ENCODE results near the gene FAM13A. TPM values are rescaled to one million over a fixed set of nuclear protein-coding genes. Genes with fewer than 3 reads are reported as not detected.

Gene FAM13A
- total and polyA plus RNA-seq, 4 donors, result 31.0 to 41.4 (median 35.8) TPM

DNA sequence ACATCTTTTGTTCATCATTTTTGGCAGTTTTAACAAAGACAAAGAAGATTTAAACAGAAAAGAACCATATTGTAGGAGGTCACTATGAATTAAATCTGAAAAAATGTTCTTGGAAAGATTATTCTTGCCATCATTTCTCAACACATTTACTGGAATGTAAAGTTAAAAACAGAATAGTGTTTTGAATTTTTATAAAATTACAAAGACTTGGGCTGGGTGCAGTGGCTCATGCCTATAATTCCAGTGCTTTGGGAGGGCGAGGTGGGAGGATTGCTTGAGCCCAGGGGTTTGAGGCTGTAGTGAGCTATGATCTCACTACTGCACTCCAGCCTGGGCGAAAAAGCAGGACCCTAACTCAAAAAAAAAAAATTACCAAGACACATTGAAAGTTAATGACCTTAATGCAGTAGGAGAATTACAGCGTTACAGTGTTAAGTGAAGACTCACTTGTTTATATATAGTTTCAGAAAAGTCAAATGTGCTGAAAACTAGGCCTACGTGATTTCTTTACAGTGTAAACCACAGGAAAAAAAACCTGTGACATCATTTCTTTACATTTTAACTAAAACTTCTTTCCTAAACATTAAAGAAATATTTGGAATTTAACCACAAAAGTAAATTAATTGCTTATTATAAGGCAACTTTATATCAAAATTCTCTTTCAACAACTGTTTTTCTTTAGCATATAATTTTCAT, 7.9 kb downstream of the FAM13A start:
- no peak for DNase-seq (ENCODE audit: low read depth in 4 of 6, low spot score in 6 of 6)
- H3K4me1 ChIP-seq (ENCODE audit: control insufficient read depth, insufficient read depth, low read length), result no peaks in the 10 kb centered on the region
- H3K9me3 ChIP-seq (ENCODE audit: control insufficient read depth, insufficient read depth, low read length), result no peaks in the 10 kb centered on the region
- H3K27me3 ChIP-seq (ENCODE audit: control insufficient read depth, insufficient read depth, low read length), result no peaks in the 10 kb centered on the region
- no peaks in the 10 kb centered on the region for H3K36me3 ChIP-seq (ENCODE audit: control insufficient read depth, insufficient read depth, low read length)
- WGBS (ENCODE audit: insufficient coverage), result no CpG with 5 or more reads among the region's 4 CpGs
- no peak overlapping the region for H3K27ac ChIP-seq (ENCODE audit: low read depth, low read length)
- no peak overlapping the region for H3K4me3 ChIP-seq (ENCODE audit: low read depth, low read length)

DNA sequence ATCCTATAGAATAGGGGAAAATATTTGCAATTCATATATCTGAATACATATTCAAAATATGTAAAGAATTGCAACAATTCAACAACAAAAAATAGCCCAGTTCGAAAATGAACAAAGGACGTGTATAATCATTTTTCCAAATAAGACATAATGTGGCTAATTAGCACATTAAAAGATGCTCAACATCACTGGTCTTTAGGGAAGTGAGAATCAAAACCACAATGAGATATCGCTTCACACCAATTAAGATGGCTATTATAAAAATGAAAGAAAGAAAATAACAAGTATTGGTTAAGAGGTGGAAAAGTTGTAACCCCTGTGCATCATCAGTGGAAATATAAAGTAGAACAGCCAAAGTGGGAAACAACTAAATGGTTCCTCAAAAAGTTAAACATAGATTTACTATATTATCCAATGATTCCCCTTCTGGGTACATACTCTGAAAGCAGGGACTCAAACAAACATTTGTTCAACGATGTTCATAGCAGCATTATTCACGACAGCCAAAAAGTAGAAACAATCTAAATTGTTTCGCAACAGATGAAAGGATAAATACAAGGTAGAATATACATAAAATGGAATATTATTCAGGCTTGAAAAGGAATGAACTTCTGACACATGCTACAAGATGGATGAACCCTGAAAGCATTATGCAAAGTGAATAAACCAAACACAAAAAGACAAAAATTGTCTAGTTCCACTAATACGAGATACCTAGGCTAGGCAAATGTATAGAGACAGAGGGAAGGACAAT, 12.7 kb downstream of the FAM13A start:
- 100% methylated on average over 1 of the region's 7 CpGs for WGBS (ENCODE audit: insufficient coverage)

DNA sequence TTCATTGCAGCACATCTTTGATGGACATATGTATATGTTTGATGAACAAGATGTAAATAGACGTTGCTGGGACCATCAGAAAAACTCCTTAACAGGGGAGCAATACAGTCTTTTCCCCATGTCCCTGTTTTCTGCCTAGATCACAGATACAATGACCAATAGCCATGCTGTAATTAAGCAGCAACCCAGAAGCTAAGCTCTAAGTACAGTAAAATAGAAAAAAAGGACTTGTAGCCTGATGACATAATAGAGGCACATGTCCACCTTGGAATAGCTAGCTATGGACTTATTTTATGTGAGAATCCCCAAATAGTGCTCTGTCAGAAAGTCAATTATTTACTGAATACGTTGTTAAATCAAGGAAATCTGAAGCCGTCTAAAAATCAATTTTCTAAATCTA, 14.9 kb downstream of the FAM13A start:
- no peaks in the 10 kb centered on the region for H3K36me3 ChIP-seq (ENCODE audit: control insufficient read depth, insufficient read depth, low read length)
- no peaks in the 10 kb centered on the region for H3K27me3 ChIP-seq (ENCODE audit: control insufficient read depth, insufficient read depth, low read length)
- no CpG with 5 or more reads among the region's 3 CpGs for WGBS (ENCODE audit: insufficient coverage)
- no peaks in the 10 kb centered on the region for H3K9me3 ChIP-seq (ENCODE audit: control insufficient read depth, insufficient read depth, low read length)
- no peak for DNase-seq (ENCODE audit: low read depth in 4 of 6, low spot score in 6 of 6)
- H3K4me1 ChIP-seq (ENCODE audit: control insufficient read depth, insufficient read depth, low read length), result no peaks in the 10 kb centered on the region
- H3K27ac ChIP-seq (ENCODE audit: low read depth, low read length), result no peak overlapping the region
- H3K4me3 ChIP-seq (ENCODE audit: low read depth, low read length), result no peak overlapping the region

More for the DNA sequence above, 12.7 kb downstream of the FAM13A start:
- Histone ChIP-seq H3K4me1 (ENCODE audit: control insufficient read depth, insufficient read depth, low read length) (no peaks in the 10 kb centered on the region), H3K4me3 (ENCODE audit: low read depth, low read length) (no peak overlapping the region), H3K27ac (ENCODE audit: low read depth, low read length) (no peak overlapping the region), H3K9me3 (ENCODE audit: control insufficient read depth, insufficient read depth, low read length) (no peaks in the 10 kb centered on the region), H3K27me3 (ENCODE audit: control insufficient read depth, insufficient read depth, low read length) (no peaks in the 10 kb centered on the region), H3K36me3 (ENCODE audit: control insufficient read depth, insufficient read depth, low read length) (no peaks in the 10 kb centered on the region)
- DNase-seq (ENCODE audit: low read depth in 4 of 6, low spot score in 6 of 6), result no peak

DNA sequence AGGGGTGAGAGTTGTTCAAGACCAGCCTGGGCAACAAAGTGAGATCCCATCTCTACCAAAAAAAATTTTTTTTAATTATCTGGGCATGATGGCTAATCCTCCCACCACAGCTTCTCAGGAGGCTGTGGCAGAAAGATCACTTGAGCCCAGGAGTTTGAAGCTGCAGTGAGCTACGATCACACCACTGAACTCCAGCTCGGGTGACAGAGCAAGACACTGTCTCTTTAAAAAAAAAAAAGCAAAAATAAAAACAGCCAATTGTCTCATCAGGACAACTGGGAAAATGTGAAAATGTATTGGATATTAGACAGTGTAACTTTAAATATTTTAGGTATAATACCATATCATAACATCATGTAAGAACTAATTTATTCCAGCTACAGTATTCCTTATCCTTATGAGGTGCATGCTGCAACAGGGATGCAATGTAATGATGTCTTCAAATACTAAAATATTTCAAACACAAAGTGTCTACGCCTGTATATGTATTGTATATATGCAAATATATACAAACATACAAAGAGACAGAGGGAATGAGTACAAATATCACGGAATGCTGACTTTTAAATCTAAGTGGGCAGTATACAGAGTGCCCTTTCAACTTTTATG, 17.2 kb downstream of the FAM13A start:
- no peaks in the 10 kb centered on the region for H3K36me3 ChIP-seq (ENCODE audit: control insufficient read depth, insufficient read depth, low read length)
- H3K27me3 ChIP-seq (ENCODE audit: control insufficient read depth, insufficient read depth, low read length), result no peaks in the 10 kb centered on the region
- no peak overlapping the region for H3K4me3 ChIP-seq (ENCODE audit: low read depth, low read length)
- H3K4me1 ChIP-seq (ENCODE audit: control insufficient read depth, insufficient read depth, low read length), result no peaks in the 10 kb centered on the region
- H3K27ac ChIP-seq (ENCODE audit: low read depth, low read length), result no peak overlapping the region
- WGBS (ENCODE audit: insufficient coverage), result no CpG with 5 or more reads among the region's 4 CpGs
- DNase-seq (ENCODE audit: low read depth in 4 of 6, low spot score in 6 of 6), result no peak
- peaks cover 9% of the 10 kb centered on the region for H3K9me3 ChIP-seq (ENCODE audit: control insufficient read depth, insufficient read depth, low read length)

DNA sequence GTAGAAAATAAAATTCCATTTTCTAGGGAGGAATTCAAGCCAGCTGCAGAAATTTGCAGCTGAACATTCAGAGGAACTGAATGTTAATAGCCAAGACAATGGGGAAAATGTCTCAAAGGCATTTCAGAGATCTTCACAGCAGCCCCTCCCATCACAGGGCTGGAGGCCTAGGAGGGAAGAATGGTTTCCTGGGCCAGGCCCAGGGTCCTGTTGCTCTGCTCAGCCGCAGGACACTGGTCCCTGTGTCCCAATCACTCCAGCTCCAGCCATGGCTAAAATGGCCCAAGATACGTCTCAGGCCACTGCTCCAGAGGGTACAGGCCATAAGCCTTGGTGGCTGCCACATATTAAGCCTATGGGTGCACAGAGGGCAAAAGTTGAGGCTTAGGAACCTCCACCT, 20.4 kb downstream of the FAM13A start:
- Histone ChIP-seq H3K4me1 (ENCODE audit: control insufficient read depth, insufficient read depth, low read length) (no peaks in the 10 kb centered on the region), H3K36me3 (ENCODE audit: control insufficient read depth, insufficient read depth, low read length) (no peaks in the 10 kb centered on the region), H3K27ac (ENCODE audit: low read depth, low read length) (no peak overlapping the region), H3K27me3 (ENCODE audit: control insufficient read depth, insufficient read depth, low read length) (no peaks in the 10 kb centered on the region), H3K4me3 (ENCODE audit: low read depth, low read length) (no peak overlapping the region), H3K9me3 (ENCODE audit: control insufficient read depth, insufficient read depth, low read length) (peaks cover 9% of the 10 kb centered on the region)
- 100% methylated on average over 2 of the region's 2 CpGs for WGBS (ENCODE audit: insufficient coverage)
- no peak for DNase-seq (ENCODE audit: low read depth in 4 of 6, low spot score in 6 of 6)

DNA sequence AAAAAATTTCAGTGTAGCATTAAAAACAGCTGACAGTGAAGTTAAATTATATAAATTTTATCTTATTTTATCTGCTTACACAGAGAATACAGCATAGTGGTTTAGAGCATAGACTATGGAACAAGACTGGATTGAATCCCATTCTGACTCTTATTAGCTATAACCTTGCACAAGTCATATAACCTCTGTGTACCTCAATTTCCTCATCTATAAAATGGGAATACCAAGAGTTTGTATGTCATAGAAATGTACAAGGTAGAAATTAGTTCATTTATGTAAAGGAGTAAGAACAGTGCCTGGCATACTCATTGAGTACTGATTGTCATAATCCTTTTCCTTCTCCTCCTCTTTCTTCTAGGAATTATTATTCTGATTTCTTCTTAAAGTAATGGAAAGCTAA, 25.7 kb downstream of the FAM13A start:
- DNase-seq (ENCODE audit: low read depth in 4 of 6, low spot score in 6 of 6), result no peak
- Histone ChIP-seq H3K9me3 (ENCODE audit: control insufficient read depth, insufficient read depth, low read length) (peaks cover 5% of the 10 kb centered on the region), H3K27me3 (ENCODE audit: control insufficient read depth, insufficient read depth, low read length) (no peaks in the 10 kb centered on the region), H3K4me3 (ENCODE audit: low read depth, low read length) (no peak overlapping the region), H3K4me1 (ENCODE audit: control insufficient read depth, insufficient read depth, low read length) (no peaks in the 10 kb centered on the region), H3K27ac (ENCODE audit: low read depth, low read length) (no peak overlapping the region), H3K36me3 (ENCODE audit: control insufficient read depth, insufficient read depth, low read length) (no peaks in the 10 kb centered on the region)

DNA sequence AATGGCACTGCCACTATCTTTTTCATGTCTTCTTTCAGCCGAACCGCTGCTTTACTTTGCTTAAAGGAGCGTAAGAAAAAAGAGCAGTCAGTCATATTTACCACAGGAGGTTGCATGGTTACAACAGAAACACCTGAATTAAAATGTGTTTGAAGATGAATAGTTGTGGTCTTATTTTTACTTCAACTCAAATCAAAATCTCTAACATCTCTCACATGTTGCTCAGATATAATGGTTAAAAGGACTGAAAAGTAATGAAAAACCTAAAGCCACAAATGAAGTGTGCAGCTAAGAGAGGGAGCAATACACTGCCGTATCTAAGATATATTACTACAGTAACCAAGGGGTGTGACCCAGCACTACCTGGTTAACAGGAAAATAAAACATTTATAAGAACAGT, 27.4 kb downstream of the FAM13A start:
- DNase-seq (ENCODE audit: low read depth in 4 of 6, low spot score in 6 of 6), result peak in 1 of 6 donors; percentile 19
- no peaks in the 10 kb centered on the region for H3K9me3 ChIP-seq (ENCODE audit: control insufficient read depth, insufficient read depth, low read length)
- H3K36me3 ChIP-seq (ENCODE audit: control insufficient read depth, insufficient read depth, low read length), result no peaks in the 10 kb centered on the region
- no peaks in the 10 kb centered on the region for H3K4me1 ChIP-seq (ENCODE audit: control insufficient read depth, insufficient read depth, low read length)
- H3K27me3 ChIP-seq (ENCODE audit: control insufficient read depth, insufficient read depth, low read length), result no peaks in the 10 kb centered on the region
- no peak overlapping the region for H3K27ac ChIP-seq (ENCODE audit: low read depth, low read length)
- H3K4me3 ChIP-seq (ENCODE audit: low read depth, low read length), result no peak overlapping the region
- no CpG with 5 or more reads among the region's 4 CpGs for WGBS (ENCODE audit: insufficient coverage)

DNA sequence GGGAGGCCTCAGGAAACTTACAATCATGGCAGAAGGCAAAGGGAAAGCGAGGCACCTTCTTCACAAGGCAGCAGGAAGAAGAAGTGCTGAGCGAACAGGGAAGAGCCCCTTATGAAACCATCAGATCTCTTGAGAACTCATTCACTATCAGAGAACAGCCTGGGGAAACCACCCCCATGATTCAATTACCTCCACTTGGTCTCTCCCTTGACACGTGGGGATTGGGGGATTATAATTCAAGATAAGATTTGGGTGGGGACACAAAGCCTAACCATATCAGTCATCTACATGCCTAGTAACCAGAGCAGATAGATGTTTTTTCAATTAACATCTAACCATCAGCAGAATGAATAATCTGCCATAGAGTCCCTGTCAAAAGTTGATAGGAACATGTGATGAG, 30.4 kb downstream of the FAM13A start:
- Histone ChIP-seq H3K4me3 (ENCODE audit: low read depth, low read length) (no peak overlapping the region), H3K27ac (ENCODE audit: low read depth, low read length) (no peak overlapping the region), H3K9me3 (ENCODE audit: control insufficient read depth, insufficient read depth, low read length) (no peaks in the 10 kb centered on the region), H3K27me3 (ENCODE audit: control insufficient read depth, insufficient read depth, low read length) (no peaks in the 10 kb centered on the region), H3K4me1 (ENCODE audit: control insufficient read depth, insufficient read depth, low read length) (no peaks in the 10 kb centered on the region), H3K36me3 (ENCODE audit: control insufficient read depth, insufficient read depth, low read length) (no peaks in the 10 kb centered on the region)
- 100% methylated on average over 1 of the region's 3 CpGs for WGBS (ENCODE audit: insufficient coverage)
- no peak for DNase-seq (ENCODE audit: low read depth in 4 of 6, low spot score in 6 of 6)

DNA sequence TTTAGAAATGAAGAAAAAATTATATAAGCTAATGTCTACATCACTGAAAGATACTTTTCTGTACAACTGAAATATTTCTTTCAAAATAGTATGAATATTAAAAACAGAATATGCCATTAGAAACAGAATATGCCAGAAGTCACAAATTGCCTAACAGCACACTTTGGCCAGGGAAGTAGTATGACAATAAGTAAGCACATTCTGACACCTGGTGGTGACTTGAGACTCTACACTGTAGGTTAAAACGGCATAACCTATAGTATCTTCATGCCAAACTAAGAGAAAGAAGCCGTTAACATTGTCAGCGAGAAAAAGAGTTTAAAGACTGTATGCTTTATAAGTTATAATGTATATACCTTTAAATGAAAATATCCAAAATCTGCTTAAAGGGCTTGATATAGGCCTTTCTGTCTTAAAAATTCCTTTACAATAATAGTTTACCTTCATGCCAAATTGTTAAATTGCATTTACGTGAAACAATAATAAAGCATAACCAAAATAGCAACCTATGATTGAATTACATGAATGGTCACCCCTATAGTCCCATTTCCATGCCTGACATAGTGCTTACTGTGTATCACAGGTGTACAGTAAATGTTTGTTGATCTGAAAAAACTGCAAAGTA, 32.8 kb downstream of the FAM13A start:
- Histone ChIP-seq H3K36me3 (ENCODE audit: control insufficient read depth, insufficient read depth, low read length) (no peaks in the 10 kb centered on the region), H3K4me3 (ENCODE audit: low read depth, low read length) (no peak overlapping the region), H3K27ac (ENCODE audit: low read depth, low read length) (no peak overlapping the region), H3K4me1 (ENCODE audit: control insufficient read depth, insufficient read depth, low read length) (no peaks in the 10 kb centered on the region), H3K27me3 (ENCODE audit: control insufficient read depth, insufficient read depth, low read length) (no peaks in the 10 kb centered on the region), H3K9me3 (ENCODE audit: control insufficient read depth, insufficient read depth, low read length) (no peaks in the 10 kb centered on the region)
- peak; percentile 53 to 95 (median 69) for DNase-seq (ENCODE audit: low read depth in 4 of 6, low spot score in 6 of 6)
- no CpG with 5 or more reads among the region's 4 CpGs for WGBS (ENCODE audit: insufficient coverage)

Measured in spinal cord (tissue), 10 donors.